HG02970 (cell line): Measurements from ENCODE around the gene TEP1.

Source experiments
- ATAC-seq: cut with Tn5 transposase; IDR thresholded peaks from one replicate; pipeline ENCODE4 v1.9.1; 2021; ENCODE audit warnings: mild to moderate bottlenecking, moderate library complexity, moderate number of reproducible peaks; ENCODE audit not compliant: unreplicated experiment, low FRiP score

TEP1 gene

GRCh38 chr14:20434701-20435581 is 21.6 kb upstream of the TEP1 start:
- no peak for ATAC-seq

DNA sequence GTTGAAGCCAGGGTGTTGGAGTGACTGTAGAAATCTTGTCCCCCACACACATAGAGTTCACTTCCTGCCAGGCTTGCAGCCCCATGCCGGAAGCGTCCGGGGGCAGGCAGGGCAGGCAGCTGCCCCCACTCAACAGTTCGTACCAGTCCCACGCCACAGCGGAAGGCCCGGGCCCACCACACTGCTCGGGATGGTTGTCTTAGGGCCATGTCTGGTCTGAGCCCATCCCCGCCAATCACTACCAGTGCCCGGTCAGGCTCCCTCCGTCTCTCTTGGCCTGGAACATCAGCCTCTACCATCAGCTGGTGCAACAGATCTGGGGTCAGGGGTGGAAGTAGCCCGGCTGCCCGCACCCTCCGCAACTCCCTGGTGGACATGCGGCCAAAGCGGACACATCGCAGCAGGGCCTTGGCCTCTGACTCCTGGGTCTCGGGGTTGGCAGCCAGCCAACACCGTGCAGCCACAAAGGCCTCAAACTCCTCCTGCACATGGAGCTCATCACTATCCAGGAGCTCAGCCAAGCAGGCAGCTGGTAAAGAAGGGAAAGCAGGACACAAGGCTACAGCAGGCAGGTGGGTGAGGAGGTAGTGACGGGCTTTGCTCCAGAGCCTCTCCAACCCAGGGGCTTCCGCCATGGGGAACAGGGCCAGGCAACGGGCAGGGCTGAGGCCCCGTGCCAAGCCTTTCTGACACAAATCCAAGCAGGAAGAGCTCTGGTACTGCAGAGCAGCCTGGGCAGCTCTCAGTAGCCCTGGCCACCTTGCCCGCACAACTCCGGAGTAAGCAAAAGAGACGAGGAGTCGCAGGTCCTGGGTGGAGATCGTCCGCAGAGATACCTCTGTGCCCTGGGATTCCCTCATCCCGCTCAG is 16.7 kb upstream of the TEP1 start:
- no peak for ATAC-seq

DNA sequence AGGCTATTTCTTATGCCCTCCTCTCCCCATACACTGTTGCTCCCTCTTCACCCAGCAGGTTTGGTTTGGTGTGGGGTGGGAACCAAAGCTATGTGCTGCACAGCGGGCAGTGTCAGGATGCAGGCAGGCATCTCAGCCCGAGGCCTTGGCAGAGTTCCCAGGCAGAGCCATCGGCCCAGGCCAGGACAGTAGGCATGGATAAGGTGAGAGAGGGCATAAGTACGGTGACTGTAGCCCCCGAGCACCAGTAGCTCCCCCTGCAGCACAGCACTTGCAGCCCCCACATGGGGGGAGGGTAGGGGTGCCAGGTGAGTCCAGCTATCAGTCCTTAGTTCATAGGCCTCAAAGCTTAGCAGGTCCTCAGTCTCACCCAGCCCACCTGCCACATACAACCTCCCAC is 15.5 kb upstream of the TEP1 start:
- ATAC-seq: no peak

DNA sequence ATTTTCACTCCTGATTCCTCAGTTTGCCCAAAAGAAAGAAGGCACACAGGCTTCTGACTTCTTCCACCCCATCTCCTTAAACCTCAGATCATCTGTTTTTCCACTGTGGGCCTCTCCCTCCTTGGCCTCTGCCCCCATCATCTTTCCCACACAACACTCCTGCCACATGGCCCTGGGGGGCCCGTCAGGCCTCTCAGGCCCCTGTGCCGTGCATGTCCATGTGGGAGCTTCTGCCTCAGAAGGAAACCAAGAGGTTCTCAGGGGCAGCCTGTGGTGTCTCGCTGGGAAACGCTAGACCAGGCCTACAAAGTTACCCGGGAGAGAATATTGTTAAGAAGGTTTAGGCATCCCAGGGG is 14.7 kb upstream of the TEP1 start:
- ATAC-seq: peak; percentile 23

DNA sequence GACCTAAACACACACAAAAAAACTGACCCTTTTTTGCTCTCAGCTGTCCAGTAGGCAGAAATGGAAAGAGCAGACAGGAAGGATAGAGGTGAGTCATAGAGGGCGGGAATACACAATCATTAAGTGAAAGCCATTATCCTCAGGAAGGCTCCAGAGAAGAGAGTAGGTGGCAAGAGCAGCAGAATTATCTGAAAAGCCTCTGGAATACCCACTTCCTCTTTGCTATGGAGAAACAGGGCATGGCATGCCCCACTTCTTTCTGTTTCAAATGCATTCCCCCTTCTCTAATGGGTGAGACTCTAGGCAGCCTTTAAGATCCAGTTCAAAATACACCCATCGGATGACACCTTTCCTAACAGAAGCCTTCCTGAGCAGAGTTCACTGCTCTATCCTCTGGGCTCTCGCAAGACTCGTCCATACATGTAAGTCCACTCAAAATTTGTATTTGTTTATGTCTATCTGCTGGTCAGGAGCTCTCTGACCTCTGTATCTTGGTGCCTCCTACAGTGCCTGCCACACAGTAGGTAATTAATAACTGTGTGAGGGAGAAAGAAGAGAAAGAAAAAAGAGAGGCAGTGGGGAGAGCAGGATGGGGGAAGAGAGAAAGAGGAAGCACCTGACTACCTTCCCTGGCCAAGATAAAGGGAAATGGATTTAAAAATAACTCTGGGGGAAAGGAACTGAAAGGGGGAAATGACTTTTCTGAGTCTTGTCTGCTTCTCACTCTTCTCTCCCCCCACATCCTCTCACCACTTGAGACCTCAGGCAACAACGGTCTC is 14.1 kb upstream of the TEP1 start:
- peak; percentile 52 for ATAC-seq

GRCh38 chr14:20424851-20425250 is 11.6 kb upstream of the TEP1 start:
- ATAC-seq: no peak

GRCh38 chr14:20422886-20423285 is 9.6 kb upstream of the TEP1 start:
- ATAC-seq: no peak

- no peak for ATAC-seq
These were observed 8.0 kb upstream of the TEP1 start for GRCh38 chr14:20421267-20421666.

GRCh38 chr14:20419419-20419818 is 6.1 kb upstream of the TEP1 start:
- ATAC-seq: no peak

DNA sequence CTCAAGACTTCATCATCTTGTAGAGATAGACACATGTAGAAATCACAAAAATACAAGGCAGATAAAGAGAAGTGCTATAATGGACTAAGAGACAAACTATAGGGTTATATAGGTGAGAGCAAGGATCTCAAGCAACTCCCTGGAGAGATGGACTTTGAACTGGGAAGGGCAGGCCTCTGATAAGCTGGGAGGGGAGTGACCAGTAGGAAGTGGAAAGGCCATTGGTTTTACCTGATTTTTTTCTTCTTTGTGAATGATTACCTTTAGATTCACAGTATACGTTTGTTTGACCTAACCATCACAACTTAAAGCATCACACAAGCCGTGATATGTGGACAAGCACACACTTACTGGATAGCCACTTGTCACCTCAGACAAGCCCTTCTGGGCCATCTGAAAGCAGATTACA is 5.2 kb upstream of the TEP1 start:
- ATAC-seq: no peak

DNA sequence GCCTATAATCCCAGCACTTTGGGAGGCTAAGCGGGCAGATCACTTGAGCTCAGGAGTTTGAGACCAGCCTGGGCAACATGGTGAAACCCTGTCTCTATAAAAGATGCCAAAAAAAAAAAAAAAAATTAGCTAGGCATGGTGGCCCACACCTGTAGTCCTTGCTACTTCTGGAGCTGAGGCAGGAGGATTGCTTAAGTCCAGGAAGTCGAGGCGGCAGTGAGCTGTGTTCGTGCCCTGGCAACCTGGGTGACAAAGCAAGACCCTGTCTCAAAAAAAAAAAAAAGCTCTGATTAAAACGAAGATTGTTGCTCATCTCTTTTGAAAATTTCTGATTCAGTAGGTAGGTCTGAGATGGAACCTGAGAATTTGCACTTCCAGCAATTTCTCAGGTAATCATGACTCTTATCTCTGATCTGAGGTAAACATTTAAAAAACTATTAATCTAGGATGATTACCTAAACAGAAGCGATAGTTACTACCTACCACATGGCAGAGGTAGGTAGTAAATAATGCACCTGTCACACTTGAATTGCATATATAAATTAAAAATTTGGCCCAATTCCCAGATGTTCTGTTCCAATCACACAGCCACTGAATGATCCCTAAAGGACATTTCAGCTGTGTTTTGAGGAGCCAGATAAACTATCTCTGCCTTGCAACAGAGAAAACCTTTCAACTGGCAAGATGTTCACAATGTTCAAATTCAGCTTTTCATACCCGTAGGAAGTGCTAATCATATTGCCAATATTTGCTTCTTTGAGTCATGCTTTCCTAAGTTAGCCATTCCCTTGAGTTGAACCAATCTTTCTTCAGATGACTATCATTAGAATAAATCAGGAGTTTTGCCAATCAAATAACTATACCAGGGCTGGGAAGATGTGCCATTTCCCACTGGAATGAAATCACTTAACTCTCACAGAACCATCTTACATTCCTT is 4.2 kb upstream of the TEP1 start:
- ATAC-seq: no peak

GRCh38 chr14:20416223-20416622 is 2.9 kb upstream of the TEP1 start:
- ATAC-seq: no peak

- ATAC-seq: no peak
These were observed 2.5 kb upstream of the TEP1 start for GRCh38 chr14:20415782-20416206.

- peak; percentile 10 for ATAC-seq
These were observed 412 bp upstream of the TEP1 start for GRCh38 chr14:20413744-20414082.

- no peak for ATAC-seq
These were observed 890 bp downstream of the TEP1 start for GRCh38 chr14:20412411-20412810.

- no peak for ATAC-seq
These were observed 4.1 kb downstream of the TEP1 start for GRCh38 chr14:20409226-20409625.

GRCh38 chr14:20403521-20403920 is 9.8 kb downstream of the TEP1 start:
- no peak for ATAC-seq

GRCh38 chr14:20400965-20401593 is 12.2 kb downstream of the TEP1 start:
- no peak for ATAC-seq

- ATAC-seq: no peak
These were observed 12.7 kb downstream of the TEP1 start for GRCh38 chr14:20400589-20400964.
